CD8-positive, alpha-beta memory T cell (primary cell): ENCODE data around the gene KIAA0040. TPM values are rescaled to one million over a fixed set of nuclear protein-coding genes. Genes with fewer than 3 reads are reported as not detected.
A peak's percentile ranks its signal among the peaks of the same experiment; 100 is the strongest.

Experiments
- CTCF ChIA-PET: fragments of 350-600 bp; sonication (Branson Sonifier 250); formaldehyde crosslinking; loops from one replicate; lab custom pipeline; 2021; ENCODE audit warnings: antibody characterized with exemption; lab: Charles Lee
- POLR2A ChIA-PET: fragments of 350-600 bp; sonication (Branson Sonifier 250); formaldehyde crosslinking; loops from one replicate; lab custom pipeline; 2021; ENCODE audit warnings: antibody characterized with exemption; lab: Charles Lee
- DNase-seq, 5 donors: peaks; one replicate each; pipeline versions ENCODE4 v3.0.0 to v3.0.0-alpha.2; 2020 to 2022; ENCODE audit warnings: mixed read lengths in 1 of 5
- H3K27ac ChIP-seq: one replicate; pipeline ENCODE4 v1.7.0; 2013; ENCODE audit warnings: low read depth, mild to moderate bottlenecking, low read length, moderate library complexity
- H3K27me3 ChIP-seq: 2 replicates; pipeline ENCODE4 v1.7.0; 2013; ENCODE audit warnings: low read length, mild to moderate bottlenecking; ENCODE audit not compliant: insufficient read depth, poor library complexity, severe bottlenecking
- H3K36me3 ChIP-seq: 2 replicates; pipeline ENCODE4 v1.7.0; 2013; ENCODE audit warnings: mild to moderate bottlenecking, low read length, moderate library complexity; ENCODE audit not compliant: insufficient read depth
- H3K4me1 ChIP-seq: 2 replicates; pipeline ENCODE4 v1.7.0; 2013; ENCODE audit warnings: mild to moderate bottlenecking, low read length, moderate library complexity; ENCODE audit not compliant: insufficient read depth
- H3K4me3 ChIP-seq: 2 replicates; pipeline ENCODE4 v1.7.0; 2013; ENCODE audit warnings: mild to moderate bottlenecking, low read length
- H3K9me3 ChIP-seq: 2 replicates; pipeline ENCODE4 v1.7.0; 2013; ENCODE audit warnings: mild to moderate bottlenecking, low read length
- H3K27ac Mint-ChIP-seq, 8 donors: one replicate each; pipeline ENCODE4 v1.8.0; 2020 to 2021; ENCODE audit warnings: mixed read lengths in 8 of 8, mild to moderate bottlenecking in 6 of 8, inconsistent platforms in 3 of 8, moderate library complexity in 3 of 8
- H3K27me3 Mint-ChIP-seq, 2 donors: one replicate each; pipeline ENCODE4 v1.8.0; 2020 to 2021; ENCODE audit warnings: mixed read lengths in 2 of 2, mild to moderate bottlenecking in 1 of 2, moderate library complexity in 1 of 2
- H3K36me3 Mint-ChIP-seq, 3 donors: one replicate each; pipeline ENCODE4 v1.8.0; 2020 to 2021; ENCODE audit warnings: mixed read lengths in 3 of 3, inconsistent platforms in 1 of 3, mild to moderate bottlenecking in 1 of 3
- H3K4me1 Mint-ChIP-seq, 3 donors: one replicate each; pipeline ENCODE4 v1.8.0; 2020 to 2021; ENCODE audit warnings: mixed read lengths in 3 of 3, inconsistent platforms in 1 of 3, mild to moderate bottlenecking in 1 of 3
- H3K4me3 Mint-ChIP-seq, 7 donors: one replicate each; pipeline ENCODE4 v1.8.0; 2020 to 2021; ENCODE audit warnings: mixed read lengths in 7 of 7, mild to moderate bottlenecking in 6 of 7, moderate library complexity in 4 of 7, inconsistent platforms in 2 of 7
- H3K9me3 Mint-ChIP-seq, 5 donors: one replicate each; pipeline ENCODE4 v1.8.0; 2020 to 2022; ENCODE audit warnings: mixed read lengths in 5 of 5, mild to moderate bottlenecking in 3 of 5, moderate library complexity in 2 of 5, inconsistent platforms in 1 of 5
- polyA plus RNA-seq: library from polyadenylated mRNA; unstranded; fragments of 300-500 nt; fragmentation: Illumina TruSeq; gene quantifications from one replicate; pipeline ENCODE4 v1.2.3, GENCODE V29; 2021
- total RNA-seq, 2 experiments: library from RNA; stranded (reverse); gene quantifications; one replicate each; pipeline ENCODE4 v1.2.3, GENCODE V29; 2021

The KIAA0040 gene
- total and polyA plus RNA-seq, 3 experiments from 2014 or later, result 30.4 to 39.3 (median 31.8) TPM

- H3K4me1 ChIP-seq, result peaks cover 61% of the 10 kb centered on the region
- peak in 1 of 5 donors; percentile 55 for DNase-seq
Measured at GRCh38 chr1:175209493-175209921, 16.9 kb upstream of the KIAA0040 start.

GRCh38 chr1:175208773-175209492 is 16.4 kb upstream of the KIAA0040 start:
- ChIA-PET CTCF (interaction anchor here (0.6 to 2.9 kb wide), 10 partner anchors 9 to 110 kb away, joined by 3 to 14 read pairs (median 6); partner anchors contain the start of gene KIAA0040), POLR2A (interaction anchor here (0.9 to 2.6 kb wide), 5 partner anchors 13 to 209 kb away, joined by 3 to 14 read pairs (median 7); partner anchors contain the start of gene CACYBP)
- DNase-seq, result peak; percentile 11 to 80 (median 74)
- no peaks in the 10 kb centered on the region for H3K36me3 ChIP-seq
- Mint-ChIP-seq H3K4me1 (peaks cover 62 to 85% (median 76%) of the 10 kb centered on the region in 3 donors), H3K27me3 (no peaks in the 10 kb centered on the region), H3K36me3 (peaks cover 0 to 5% (median 0%) of the 10 kb centered on the region in 3 donors), H3K4me3 (peak overlapping the region; percentile 72 to 92 (median 87)), H3K9me3 (no peaks in the 10 kb centered on the region), H3K27ac (peak overlapping the region; percentile 80 to 97 (median 94))
- H3K9me3 ChIP-seq, result no peaks in the 10 kb centered on the region
- no peaks in the 10 kb centered on the region for H3K27me3 ChIP-seq
- peak overlapping the region; percentile 43 for H3K27ac ChIP-seq
- H3K4me3 ChIP-seq, result peak overlapping the region; percentile 44
- peaks cover 61% of the 10 kb centered on the region for H3K4me1 ChIP-seq

More at GRCh38 chr1:175209493-175209921, 16.9 kb upstream of the KIAA0040 start:
- no peaks in the 10 kb centered on the region for H3K27me3 Mint-ChIP-seq
- ChIA-PET CTCF (interaction anchor here (1.0 to 2.9 kb wide), 9 partner anchors 10 to 109 kb away, joined by 4 to 14 read pairs (median 8); partner anchors contain the start of gene KIAA0040), POLR2A (interaction anchor here (0.9 to 2.6 kb wide), 5 partner anchors 14 to 210 kb away, joined by 3 to 14 read pairs (median 7); partner anchors contain the start of gene CACYBP)
- Histone ChIP-seq H3K36me3 (no peaks in the 10 kb centered on the region), H3K4me3 (peak overlapping the region; percentile 44), H3K27me3 (no peaks in the 10 kb centered on the region), H3K9me3 (no peaks in the 10 kb centered on the region), H3K27ac (peak overlapping the region; percentile 43)
- peak overlapping the region; percentile 72 to 92 (median 87) for H3K4me3 Mint-ChIP-seq
- H3K4me1 Mint-ChIP-seq, result peaks cover 62 to 85% (median 76%) of the 10 kb centered on the region in 3 donors
- H3K36me3 Mint-ChIP-seq, result peaks cover 0 to 5% (median 0%) of the 10 kb centered on the region in 3 donors
- H3K27ac Mint-ChIP-seq, result peak overlapping the region; percentile 80 to 97 (median 94)
- no peaks in the 10 kb centered on the region for H3K9me3 Mint-ChIP-seq

GRCh38 chr1:175207971-175208370 is 15.4 kb upstream of the KIAA0040 start:
- H3K27me3 ChIP-seq, result no peaks in the 10 kb centered on the region
- H3K27ac ChIP-seq, result no peak overlapping the region
- ChIA-PET POLR2A (interaction anchor here (2.3 to 2.6 kb wide), 2 partner anchors 16 to 19 kb away, joined by 8 to 14 read pairs; no protein-coding TSS in a partner anchor), CTCF (interaction anchor here (0.7 to 2.9 kb wide), 4 partner anchors 8 to 53 kb away, joined by 3 to 14 read pairs (median 8); partner anchors contain the start of gene KIAA0040)
- H3K4me1 ChIP-seq, result peaks cover 59% of the 10 kb centered on the region
- H3K4me1 Mint-ChIP-seq, result peaks cover 58 to 75% (median 69%) of the 10 kb centered on the region in 3 donors
- H3K4me3 Mint-ChIP-seq, result no peak overlapping the region
- H3K9me3 ChIP-seq, result no peaks in the 10 kb centered on the region
- no peaks in the 10 kb centered on the region for H3K27me3 Mint-ChIP-seq
- no peaks in the 10 kb centered on the region for H3K36me3 ChIP-seq
- peak overlapping the region in 5 of 8 donors; percentile 17 to 78 (median 42) for H3K27ac Mint-ChIP-seq
- no peak overlapping the region for H3K4me3 ChIP-seq
- peaks cover 0 to 5% (median 0%) of the 10 kb centered on the region in 3 donors for H3K36me3 Mint-ChIP-seq
- H3K9me3 Mint-ChIP-seq, result no peaks in the 10 kb centered on the region
- DNase-seq, result no peak

- Mint-ChIP-seq H3K27ac (peak overlapping the region in 1 of 8 donors; percentile 54), H3K36me3 (peaks cover 0 to 5% (median 0%) of the 10 kb centered on the region in 3 donors), H3K4me1 (peaks cover 47 to 62% (median 56%) of the 10 kb centered on the region in 3 donors), H3K27me3 (no peaks in the 10 kb centered on the region), H3K4me3 (no peak overlapping the region), H3K9me3 (no peaks in the 10 kb centered on the region)
- POLR2A ChIA-PET, result no interaction called here
- Histone ChIP-seq H3K9me3 (no peaks in the 10 kb centered on the region), H3K27me3 (no peaks in the 10 kb centered on the region), H3K27ac (no peak overlapping the region), H3K4me1 (peaks cover 46% of the 10 kb centered on the region), H3K36me3 (no peaks in the 10 kb centered on the region), H3K4me3 (no peak overlapping the region)
- no peak for DNase-seq
- CTCF ChIA-PET, result no interaction called here
Measured at GRCh38 chr1:175206687-175207086, 14.1 kb upstream of the KIAA0040 start.

- no peaks in the 10 kb centered on the region for H3K9me3 Mint-ChIP-seq
- Histone ChIP-seq H3K4me1 (peaks cover 22% of the 10 kb centered on the region), H3K4me3 (no peak overlapping the region), H3K27me3 (no peaks in the 10 kb centered on the region), H3K27ac (no peak overlapping the region), H3K9me3 (no peaks in the 10 kb centered on the region), H3K36me3 (no peaks in the 10 kb centered on the region)
- no peak overlapping the region for H3K4me3 Mint-ChIP-seq
- CTCF ChIA-PET, result interaction anchor here (1.3 to 1.4 kb wide), 2 partner anchors 13 to 53 kb away, joined by 3 read pairs; no protein-coding TSS in a partner anchor
- H3K36me3 Mint-ChIP-seq, result peaks cover 0 to 5% (median 0%) of the 10 kb centered on the region in 3 donors
- H3K27me3 Mint-ChIP-seq, result no peaks in the 10 kb centered on the region
- peak overlapping the region in 1 of 8 donors; percentile 28 for H3K27ac Mint-ChIP-seq
- no peak for DNase-seq
- POLR2A ChIA-PET, result no interaction called here
- H3K4me1 Mint-ChIP-seq, result peaks cover 24 to 39% (median 32%) of the 10 kb centered on the region in 3 donors
Measured at GRCh38 chr1:175204330-175204729, 11.8 kb upstream of the KIAA0040 start.

GRCh38 chr1:175203570-175204068 is 11.0 kb upstream of the KIAA0040 start:
- DNase-seq, result no peak
- H3K4me3 ChIP-seq, result no peak overlapping the region
- H3K36me3 Mint-ChIP-seq, result peaks cover 0 to 5% (median 0%) of the 10 kb centered on the region in 3 donors
- ChIA-PET POLR2A (no interaction called here), CTCF (interaction anchor here (0.9 to 1.4 kb wide), 3 partner anchors 10 to 52 kb away, joined by 3 to 5 read pairs (median 3); no protein-coding TSS in a partner anchor)
- no peak overlapping the region for H3K27ac Mint-ChIP-seq
- H3K27me3 Mint-ChIP-seq, result no peaks in the 10 kb centered on the region
- H3K4me3 Mint-ChIP-seq, result no peak overlapping the region
- H3K9me3 Mint-ChIP-seq, result no peaks in the 10 kb centered on the region
- no peaks in the 10 kb centered on the region for H3K27me3 ChIP-seq
- peaks cover 17 to 32% (median 25%) of the 10 kb centered on the region in 3 donors for H3K4me1 Mint-ChIP-seq
- no peaks in the 10 kb centered on the region for H3K36me3 ChIP-seq
- H3K9me3 ChIP-seq, result no peaks in the 10 kb centered on the region
- H3K4me1 ChIP-seq, result peaks cover 16% of the 10 kb centered on the region
- no peak overlapping the region for H3K27ac ChIP-seq

GRCh38 chr1:175200678-175201521 is 8.3 kb upstream of the KIAA0040 start:
- ChIA-PET CTCF (interaction anchor here (0.9 kb wide), 1 partner anchor 14 kb away, joined by 3 read pairs; no protein-coding TSS in a partner anchor), POLR2A (no interaction called here)
- Mint-ChIP-seq H3K27me3 (no peaks in the 10 kb centered on the region), H3K27ac (no peak overlapping the region), H3K4me1 (peaks cover 6 to 14% (median 13%) of the 10 kb centered on the region in 3 donors), H3K4me3 (no peak overlapping the region), H3K9me3 (no peaks in the 10 kb centered on the region), H3K36me3 (peaks cover 0 to 5% (median 0%) of the 10 kb centered on the region in 3 donors)
- DNase-seq, result no peak
- no peaks in the 10 kb centered on the region for H3K9me3 ChIP-seq
- no peaks in the 10 kb centered on the region for H3K36me3 ChIP-seq
- no peak overlapping the region for H3K27ac ChIP-seq
- H3K27me3 ChIP-seq, result no peaks in the 10 kb centered on the region
- no peak overlapping the region for H3K4me3 ChIP-seq
- no peaks in the 10 kb centered on the region for H3K4me1 ChIP-seq
